ENCODE data around the gene COL6A5. TPM values are rescaled to one million over a fixed set of nuclear protein-coding genes. Genes with fewer than 3 reads are reported as not detected.

Gene COL6A5
- total RNA-seq, 4 donors from 2014 or later, result 0.11 TPM; not detected in 3

GRCh38 chr3:130459944-130460343 is 114.5 kb downstream of the COL6A5 start:
- Histone ChIP-seq H3K9me3 (no peaks in the 10 kb centered on the region), H3K36me3 (no peaks in the 10 kb centered on the region), H3K4me3 (replicated peaks in 1 of 3) (no peak overlapping the region), H3K4me1 (no peaks in the 10 kb centered on the region), H3K27ac (no peak overlapping the region), H3K27me3 (no peaks in the 10 kb centered on the region)
- TF ChIP-seq CTCF (IDR thresholded peaks at IDR 0.05), result no peak
- TF ChIP-seq POLR2A (IDR thresholded peaks at IDR 0.05), result no peak
- no peak for DNase-seq
- intact Hi-C loops (cut with DNase I), result no loop called here

- no peaks in the 10 kb centered on the region for H3K36me3 ChIP-seq
- no peaks in the 10 kb centered on the region for H3K4me1 ChIP-seq
- 68 to 69% methylated on average over 5 of the region's 5 CpGs for WGBS, 2 donors
- DNase-seq, result no peak
- TF ChIP-seq POLR2A (IDR thresholded peaks at IDR 0.05), result no peak
- no peak for TF ChIP-seq CTCF (IDR thresholded peaks at IDR 0.05)
- H3K27me3 ChIP-seq, result no peaks in the 10 kb centered on the region
- no peak overlapping the region for H3K27ac ChIP-seq
- intact Hi-C loops (cut with DNase I), result no loop called here
- no peak overlapping the region for H3K4me3 ChIP-seq (replicated peaks in 1 of 3)
- no peaks in the 10 kb centered on the region for H3K9me3 ChIP-seq
These were observed 116.6 kb downstream of the COL6A5 start for GRCh38 chr3:130462089-130462488.

GRCh38 chr3:130463221-130463620 is 117.7 kb downstream of the COL6A5 start:
- no peaks in the 10 kb centered on the region for H3K9me3 ChIP-seq
- 90 to 95% methylated on average over 1 of the region's 1 CpG for WGBS, 2 donors
- no peak for TF ChIP-seq CTCF (IDR thresholded peaks at IDR 0.05)
- TF ChIP-seq POLR2A (IDR thresholded peaks at IDR 0.05), result no peak
- H3K36me3 ChIP-seq, result no peaks in the 10 kb centered on the region
- H3K4me1 ChIP-seq, result no peaks in the 10 kb centered on the region
- H3K27me3 ChIP-seq, result no peaks in the 10 kb centered on the region
- no peak overlapping the region for H3K4me3 ChIP-seq (replicated peaks in 1 of 3)
- intact Hi-C loops (cut with DNase I), result no loop called here
- H3K27ac ChIP-seq, result no peak overlapping the region
- DNase-seq, result no peak

GRCh38 chr3:130465521-130465920 is 120.0 kb downstream of the COL6A5 start:
- Histone ChIP-seq H3K9me3 (no peaks in the 10 kb centered on the region), H3K36me3 (no peaks in the 10 kb centered on the region), H3K27ac (no peak overlapping the region), H3K27me3 (no peaks in the 10 kb centered on the region), H3K4me1 (no peaks in the 10 kb centered on the region), H3K4me3 (replicated peaks in 1 of 3) (no peak overlapping the region)
- WGBS, 2 donors, result 80 to 87% methylated on average over 2 of the region's 2 CpGs
- intact Hi-C loops (cut with DNase I), result no loop called here
- no peak for TF ChIP-seq CTCF (IDR thresholded peaks at IDR 0.05)
- no peak for TF ChIP-seq POLR2A (IDR thresholded peaks at IDR 0.05)
- no peak for DNase-seq

GRCh38 chr3:130468311-130468710 is 122.8 kb downstream of the COL6A5 start:
- no peak overlapping the region for H3K27ac ChIP-seq
- intact Hi-C loops (cut with DNase I), result no loop called here
- no peaks in the 10 kb centered on the region for H3K4me1 ChIP-seq
- TF ChIP-seq POLR2A (IDR thresholded peaks at IDR 0.05), result no peak
- WGBS, 2 donors, result 95 to 96% methylated on average over 1 of the region's 1 CpG
- no peaks in the 10 kb centered on the region for H3K36me3 ChIP-seq
- no peaks in the 10 kb centered on the region for H3K27me3 ChIP-seq
- H3K4me3 ChIP-seq (replicated peaks in 1 of 3), result no peak overlapping the region
- no peaks in the 10 kb centered on the region for H3K9me3 ChIP-seq
- no peak for DNase-seq

DNA sequence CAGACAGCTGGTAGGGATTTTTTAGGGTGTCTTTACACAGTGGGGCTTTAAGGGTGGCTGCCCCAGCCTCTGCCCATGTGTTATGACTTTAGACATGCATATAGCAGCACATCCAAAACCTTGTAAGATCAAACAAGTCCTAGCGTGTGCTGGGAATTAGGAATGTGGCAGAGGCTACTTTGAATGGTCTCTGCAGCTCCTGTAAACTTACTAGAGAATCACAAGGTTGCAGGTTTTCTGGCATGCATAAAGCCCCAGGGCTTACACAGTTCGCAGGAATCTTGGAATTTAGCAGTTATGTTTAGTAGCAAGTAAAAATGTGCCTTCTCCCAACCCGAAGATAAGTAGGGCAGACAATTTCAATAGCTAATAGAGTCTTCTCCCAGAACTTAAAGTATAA is 124.7 kb downstream of the COL6A5 start:
- 30 to 33% methylated on average over 3 of the region's 3 CpGs for WGBS, 2 donors
- Histone ChIP-seq H3K27ac (no peak overlapping the region), H3K4me1 (no peaks in the 10 kb centered on the region), H3K4me3 (replicated peaks in 1 of 3) (no peak overlapping the region), H3K36me3 (no peaks in the 10 kb centered on the region), H3K9me3 (no peaks in the 10 kb centered on the region), H3K27me3 (no peaks in the 10 kb centered on the region)
- DNase-seq, result peak in 1 of 2 donors; percentile 17
- intact Hi-C loops (cut with DNase I), result no loop called here
- TF ChIP-seq CTCF (IDR thresholded peaks at IDR 0.05) (no peak), POLR2A (IDR thresholded peaks at IDR 0.05) (no peak)

Measured in thyroid gland (tissue), 4 donors.